ENCODE data around the gene IL22RA1.

Gene IL22RA1

GRCh38 chr1:24109686-24110475 is 33.1 kb downstream of the IL22RA1 start:
- Histone ChIP-seq H3K27ac (ENCODE audit: low read depth, low read length) (no peak overlapping the region), H3K36me3 (ENCODE audit: low read length) (no peaks in the 10 kb centered on the region), H3K9me3 (ENCODE audit: insufficient read depth, low read length) (no peaks in the 10 kb centered on the region), H4K20me1 (ENCODE audit: low read depth, low read length) (no peaks in the 10 kb centered on the region), H3K27me3 (ENCODE audit: low read length) (no peaks in the 10 kb centered on the region), H3K4me2 (ENCODE audit: low read depth, low read length, poor library complexity, severe bottlenecking) (no peak overlapping the region), H3F3A (ENCODE audit: insufficient read depth) (no peaks in the 10 kb centered on the region), H3K9ac (ENCODE audit: low read length) (no peak overlapping the region), H3K9me2 (replicated peaks; ENCODE audit: insufficient read depth, low read length) (no peaks in the 10 kb centered on the region), H3K79me2 (ENCODE audit: insufficient read depth, low read length) (no peaks in the 10 kb centered on the region), H2AFZ (ENCODE audit: low read depth, low read length, severe bottlenecking) (no peak overlapping the region), H3K4me3 (ENCODE audit: insufficient read depth, low read length, poor library complexity, severe bottlenecking) (no peak overlapping the region)
- TF ChIP-seq CTCF (IDR thresholded peaks at IDR 0.05; ENCODE audit: insufficient read depth, low read length, poor library complexity, severe bottlenecking) (no peak), EZH2phosphoT487 (conservative IDR thresholded peaks at IDR 0.05; ENCODE audit: low read length) (no peak)

GRCh38 chr1:24109166-24109483 is 33.8 kb downstream of the IL22RA1 start:
- H3K4me3 ChIP-seq (ENCODE audit: insufficient read depth, low read length, poor library complexity, severe bottlenecking), result no peak overlapping the region
- H2AFZ ChIP-seq (ENCODE audit: low read depth, low read length, severe bottlenecking), result no peak overlapping the region
- no peaks in the 10 kb centered on the region for H3K27me3 ChIP-seq (ENCODE audit: low read length)
- H3K79me2 ChIP-seq (ENCODE audit: insufficient read depth, low read length), result no peaks in the 10 kb centered on the region
- TF ChIP-seq CTCF (IDR thresholded peaks at IDR 0.05; ENCODE audit: insufficient read depth, low read length, poor library complexity, severe bottlenecking), result no peak
- no peak for TF ChIP-seq EZH2phosphoT487 (conservative IDR thresholded peaks at IDR 0.05; ENCODE audit: low read length)
- no peak overlapping the region for H3K4me2 ChIP-seq (ENCODE audit: low read depth, low read length, poor library complexity, severe bottlenecking)
- H3K9me2 ChIP-seq (replicated peaks; ENCODE audit: insufficient read depth, low read length), result no peaks in the 10 kb centered on the region
- no peak overlapping the region for H3K27ac ChIP-seq (ENCODE audit: low read depth, low read length)
- H3K36me3 ChIP-seq (ENCODE audit: low read length), result no peaks in the 10 kb centered on the region
- no peak overlapping the region for H3K9ac ChIP-seq (ENCODE audit: low read length)
- no peaks in the 10 kb centered on the region for H3K9me3 ChIP-seq (ENCODE audit: insufficient read depth, low read length)
- no peaks in the 10 kb centered on the region for H4K20me1 ChIP-seq (ENCODE audit: low read depth, low read length)
- no peaks in the 10 kb centered on the region for H3F3A ChIP-seq (ENCODE audit: insufficient read depth)

- no peak overlapping the region for H3K4me3 ChIP-seq (ENCODE audit: insufficient read depth, low read length, poor library complexity, severe bottlenecking)
- H3K9me3 ChIP-seq (ENCODE audit: insufficient read depth, low read length), result no peaks in the 10 kb centered on the region
- no peaks in the 10 kb centered on the region for H3K79me2 ChIP-seq (ENCODE audit: insufficient read depth, low read length)
- TF ChIP-seq EZH2phosphoT487 (conservative IDR thresholded peaks at IDR 0.05; ENCODE audit: low read length), result no peak
- no peak for TF ChIP-seq CTCF (IDR thresholded peaks at IDR 0.05; ENCODE audit: insufficient read depth, low read length, poor library complexity, severe bottlenecking)
- H4K20me1 ChIP-seq (ENCODE audit: low read depth, low read length), result no peaks in the 10 kb centered on the region
- no peaks in the 10 kb centered on the region for H3F3A ChIP-seq (ENCODE audit: insufficient read depth)
- H3K4me2 ChIP-seq (ENCODE audit: low read depth, low read length, poor library complexity, severe bottlenecking), result no peak overlapping the region
- H3K9ac ChIP-seq (ENCODE audit: low read length), result no peak overlapping the region
- no peaks in the 10 kb centered on the region for H3K27me3 ChIP-seq (ENCODE audit: low read length)
- no peak overlapping the region for H3K27ac ChIP-seq (ENCODE audit: low read depth, low read length)
- H2AFZ ChIP-seq (ENCODE audit: low read depth, low read length, severe bottlenecking), result no peak overlapping the region
- H3K36me3 ChIP-seq (ENCODE audit: low read length), result no peaks in the 10 kb centered on the region
- H3K9me2 ChIP-seq (replicated peaks; ENCODE audit: insufficient read depth, low read length), result no peaks in the 10 kb centered on the region
Measured at GRCh38 chr1:24108334-24109165, 34.4 kb downstream of the IL22RA1 start.
